Central memory CD8-positive, alpha-beta T cell (primary cell): Measurements from ENCODE around the gene CNTNAP5.

Experiments used
- ATAC-seq: fragments of 150-1000 bp; cut with Tn5 transposase; replicated peaks from 2 replicates; pipeline ENCODE4 v1.10.0; 2022; ENCODE audit warnings: mild to moderate bottlenecking, moderate FRiP score, moderate number of reproducible peaks; ENCODE audit not compliant: poor library complexity, severe bottlenecking; ENCODE audit errors: extremely low read depth
- DNase-seq, 2 donors: peaks; one replicate each; pipeline ENCODE4 v3.0.0; 2021; ENCODE audit warnings: low spot score in 2 of 2
- H3K27ac Mint-ChIP-seq: one replicate; pipeline ENCODE4 v1.8.0; 2022; ENCODE audit warnings: low read depth, mild to moderate bottlenecking, moderate library complexity, mixed read lengths
- H3K27me3 Mint-ChIP-seq: one replicate; pipeline ENCODE4 v1.8.0; 2022; ENCODE audit warnings: mixed read lengths
- H3K36me3 Mint-ChIP-seq: one replicate; pipeline ENCODE4 v1.8.0; 2022; ENCODE audit warnings: mild to moderate bottlenecking, moderate library complexity, mixed read lengths; ENCODE audit not compliant: insufficient read depth
- H3K4me1 Mint-ChIP-seq: one replicate; pipeline ENCODE4 v1.8.0; 2022; ENCODE audit warnings: mixed read lengths
- H3K4me3 Mint-ChIP-seq: one replicate; pipeline ENCODE4 v1.8.0; 2022; ENCODE audit warnings: mild to moderate bottlenecking, moderate library complexity, mixed read lengths
- H3K9me3 Mint-ChIP-seq: one replicate; pipeline ENCODE4 v1.8.0; 2022; ENCODE audit warnings: mixed read lengths

Gene CNTNAP5

GRCh38 chr2:124661558-124661957, 636.5 kb downstream of the CNTNAP5 start:
- H3K27me3 Mint-ChIP-seq: no peaks in the 10 kb centered on the region
- ATAC-seq (no peak), DNase-seq (no peak)
- H3K4me3 Mint-ChIP-seq: no peak overlapping the region
- H3K27ac Mint-ChIP-seq: no peak overlapping the region
- no peaks in the 10 kb centered on the region for H3K36me3 Mint-ChIP-seq
- no peaks in the 10 kb centered on the region for H3K4me1 Mint-ChIP-seq
- H3K9me3 Mint-ChIP-seq: peaks cover 24% of the 10 kb centered on the region

- no peak for DNase-seq
- no peak for ATAC-seq
- no peaks in the 10 kb centered on the region for H3K36me3 Mint-ChIP-seq
- no peaks in the 10 kb centered on the region for H3K4me1 Mint-ChIP-seq
- no peak overlapping the region for H3K27ac Mint-ChIP-seq
- no peaks in the 10 kb centered on the region for H3K27me3 Mint-ChIP-seq
- H3K4me3 Mint-ChIP-seq: no peak overlapping the region
- peaks cover 18% of the 10 kb centered on the region for H3K9me3 Mint-ChIP-seq
Observed at GRCh38 chr2:124662946-124663644, 638.0 kb downstream of the CNTNAP5 start.

- no peaks in the 10 kb centered on the region for H3K4me1 Mint-ChIP-seq
- peaks cover 19% of the 10 kb centered on the region for H3K9me3 Mint-ChIP-seq
- DNase-seq (no peak), ATAC-seq (no peak)
- no peaks in the 10 kb centered on the region for H3K27me3 Mint-ChIP-seq
- no peak overlapping the region for H3K27ac Mint-ChIP-seq
- H3K4me3 Mint-ChIP-seq: no peak overlapping the region
- no peaks in the 10 kb centered on the region for H3K36me3 Mint-ChIP-seq
Observed at GRCh38 chr2:124663645-124663997, 638.5 kb downstream of the CNTNAP5 start.

GRCh38 chr2:124664363-124664762, 639.3 kb downstream of the CNTNAP5 start:
- no peak for DNase-seq
- ATAC-seq: no peak
- Mint-ChIP-seq H3K4me3 (no peak overlapping the region), H3K36me3 (no peaks in the 10 kb centered on the region), H3K9me3 (peaks cover 24% of the 10 kb centered on the region), H3K27ac (no peak overlapping the region), H3K4me1 (no peaks in the 10 kb centered on the region), H3K27me3 (no peaks in the 10 kb centered on the region)

GRCh38 chr2:124666976-124667375, 641.9 kb downstream of the CNTNAP5 start:
- H3K36me3 Mint-ChIP-seq: no peaks in the 10 kb centered on the region
- H3K27ac Mint-ChIP-seq: no peak overlapping the region
- DNase-seq (no peak), ATAC-seq (no peak)
- H3K9me3 Mint-ChIP-seq: peaks cover 27% of the 10 kb centered on the region
- H3K4me1 Mint-ChIP-seq: no peaks in the 10 kb centered on the region
- no peaks in the 10 kb centered on the region for H3K27me3 Mint-ChIP-seq
- H3K4me3 Mint-ChIP-seq: no peak overlapping the region

GRCh38 chr2:124668161-124668560, 643.1 kb downstream of the CNTNAP5 start:
- DNase-seq: no peak
- no peak overlapping the region for H3K27ac Mint-ChIP-seq
- no peaks in the 10 kb centered on the region for H3K27me3 Mint-ChIP-seq
- H3K4me3 Mint-ChIP-seq: no peak overlapping the region
- H3K4me1 Mint-ChIP-seq: no peaks in the 10 kb centered on the region
- ATAC-seq: no peak
- peaks cover 26% of the 10 kb centered on the region for H3K9me3 Mint-ChIP-seq
- H3K36me3 Mint-ChIP-seq: no peaks in the 10 kb centered on the region

GRCh38 chr2:124670187-124670586, 645.1 kb downstream of the CNTNAP5 start:
- ATAC-seq (no peak), DNase-seq (no peak)
- Mint-ChIP-seq H3K27ac (no peak overlapping the region), H3K9me3 (peaks cover 31% of the 10 kb centered on the region), H3K27me3 (no peaks in the 10 kb centered on the region), H3K36me3 (no peaks in the 10 kb centered on the region), H3K4me3 (no peak overlapping the region), H3K4me1 (no peaks in the 10 kb centered on the region)

GRCh38 chr2:124678043-124678442, 653.0 kb downstream of the CNTNAP5 start:
- Mint-ChIP-seq H3K9me3 (peaks cover 37% of the 10 kb centered on the region), H3K27me3 (no peaks in the 10 kb centered on the region), H3K4me3 (no peak overlapping the region), H3K4me1 (no peaks in the 10 kb centered on the region), H3K27ac (no peak overlapping the region), H3K36me3 (peaks cover 3% of the 10 kb centered on the region)
- DNase-seq: no peak
- no peak for ATAC-seq

GRCh38 chr2:124683536-124684428, 658.7 kb downstream of the CNTNAP5 start:
- no peak overlapping the region for H3K4me3 Mint-ChIP-seq
- H3K36me3 Mint-ChIP-seq: peaks cover 3% of the 10 kb centered on the region
- ATAC-seq (no peak), DNase-seq (no peak)
- H3K4me1 Mint-ChIP-seq: no peaks in the 10 kb centered on the region
- H3K9me3 Mint-ChIP-seq: peaks cover 22% of the 10 kb centered on the region
- no peak overlapping the region for H3K27ac Mint-ChIP-seq
- no peaks in the 10 kb centered on the region for H3K27me3 Mint-ChIP-seq

GRCh38 chr2:124689348-124689747, 664.3 kb downstream of the CNTNAP5 start:
- Mint-ChIP-seq H3K4me3 (no peak overlapping the region), H3K27ac (no peak overlapping the region), H3K4me1 (no peaks in the 10 kb centered on the region), H3K9me3 (peaks cover 28% of the 10 kb centered on the region), H3K27me3 (no peaks in the 10 kb centered on the region), H3K36me3 (no peaks in the 10 kb centered on the region)
- no peak for ATAC-seq
- no peak for DNase-seq

- Mint-ChIP-seq H3K4me3 (no peak overlapping the region), H3K9me3 (peaks cover 22% of the 10 kb centered on the region), H3K36me3 (no peaks in the 10 kb centered on the region), H3K27me3 (no peaks in the 10 kb centered on the region), H3K27ac (no peak overlapping the region), H3K4me1 (no peaks in the 10 kb centered on the region)
- ATAC-seq: no peak
- no peak for DNase-seq
Observed at GRCh38 chr2:124692216-124692615, 667.1 kb downstream of the CNTNAP5 start.

GRCh38 chr2:124692707-124693106, 667.6 kb downstream of the CNTNAP5 start:
- Mint-ChIP-seq H3K9me3 (peaks cover 22% of the 10 kb centered on the region), H3K36me3 (no peaks in the 10 kb centered on the region), H3K4me1 (no peaks in the 10 kb centered on the region), H3K27me3 (no peaks in the 10 kb centered on the region), H3K4me3 (no peak overlapping the region), H3K27ac (no peak overlapping the region)
- no peak for ATAC-seq
- DNase-seq: no peak

GRCh38 chr2:124693156-124693555, 668.1 kb downstream of the CNTNAP5 start:
- DNase-seq: no peak
- Mint-ChIP-seq H3K9me3 (peaks cover 22% of the 10 kb centered on the region), H3K4me1 (no peaks in the 10 kb centered on the region), H3K4me3 (no peak overlapping the region), H3K27ac (no peak overlapping the region), H3K36me3 (no peaks in the 10 kb centered on the region), H3K27me3 (no peaks in the 10 kb centered on the region)
- no peak for ATAC-seq
